GM13976 (cell line): ENCODE data around the gene ATP10B.

Experiments
- DNase-seq: peaks from one replicate; pipeline ENCODE4 v3.0.0; 2012; ENCODE audit warnings: low spot score
- in situ Hi-C: fragments of 300-500 bp; cut with MboI; formaldehyde crosslinking; loops from one replicate; pipeline ENCODE4 v1.12.0; 2022; ENCODE audit warnings: low sequenced_read_pairs, mixed read lengths, inconsistent platforms; ENCODE audit not compliant: unreplicated experiment
- TF ChIP-seq, protein P1 (sequence below): IDR thresholded peaks from 2 replicates; pipeline ENCODE4 v1.5.1; 2012; ENCODE audit warnings: borderline replicate concordance, mild to moderate bottlenecking; ENCODE audit not compliant: insufficient read depth; ENCODE audit errors: extremely low read depth, missing control alignments, control extremely low read depth

Gene ATP10B

GRCh38 chr5:160760008-160760407, 92.0 kb downstream of the ATP10B start:
- in situ Hi-C loops = no loop called here

DNA sequence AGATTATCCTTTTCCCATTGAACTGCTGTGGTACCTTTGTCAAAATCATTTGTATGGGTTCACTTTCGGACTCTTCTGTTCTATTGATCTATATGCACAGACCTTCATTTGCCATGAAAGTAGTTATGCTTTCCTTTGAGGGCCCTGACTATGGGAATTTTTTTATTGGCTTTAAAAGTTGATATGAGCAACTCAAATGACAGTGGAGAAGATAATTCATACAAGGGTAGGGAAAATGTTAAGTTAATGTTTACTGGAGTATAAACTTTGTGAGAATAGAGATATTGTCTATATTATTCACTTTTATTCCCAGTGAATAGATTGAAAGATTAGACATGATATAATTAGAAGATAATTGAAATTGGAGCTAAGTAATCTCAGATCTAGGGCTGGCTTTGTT, 94.8 kb downstream of the ATP10B start:
- TF ChIP-seq, protein P1, sequence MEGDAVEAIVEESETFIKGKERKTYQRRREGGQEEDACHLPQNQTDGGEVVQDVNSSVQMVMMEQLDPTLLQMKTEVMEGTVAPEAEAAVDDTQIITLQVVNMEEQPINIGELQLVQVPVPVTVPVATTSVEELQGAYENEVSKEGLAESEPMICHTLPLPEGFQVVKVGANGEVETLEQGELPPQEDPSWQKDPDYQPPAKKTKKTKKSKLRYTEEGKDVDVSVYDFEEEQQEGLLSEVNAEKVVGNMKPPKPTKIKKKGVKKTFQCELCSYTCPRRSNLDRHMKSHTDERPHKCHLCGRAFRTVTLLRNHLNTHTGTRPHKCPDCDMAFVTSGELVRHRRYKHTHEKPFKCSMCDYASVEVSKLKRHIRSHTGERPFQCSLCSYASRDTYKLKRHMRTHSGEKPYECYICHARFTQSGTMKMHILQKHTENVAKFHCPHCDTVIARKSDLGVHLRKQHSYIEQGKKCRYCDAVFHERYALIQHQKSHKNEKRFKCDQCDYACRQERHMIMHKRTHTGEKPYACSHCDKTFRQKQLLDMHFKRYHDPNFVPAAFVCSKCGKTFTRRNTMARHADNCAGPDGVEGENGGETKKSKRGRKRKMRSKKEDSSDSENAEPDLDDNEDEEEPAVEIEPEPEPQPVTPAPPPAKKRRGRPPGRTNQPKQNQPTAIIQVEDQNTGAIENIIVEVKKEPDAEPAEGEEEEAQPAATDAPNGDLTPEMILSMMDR = no peak
- in situ Hi-C loops = no loop called here
- no peak for DNase-seq

More at GRCh38 chr5:160760008-160760407, 92.0 kb downstream of the ATP10B start:
- DNase-seq = no peak
- TF ChIP-seq, protein P1 = no peak

- TF ChIP-seq, protein P1 = no peak
- DNase-seq = no peak
- in situ Hi-C loops = no loop called here
Measured at GRCh38 chr5:160750938-160751657, 100.9 kb downstream of the ATP10B start.

DNA sequence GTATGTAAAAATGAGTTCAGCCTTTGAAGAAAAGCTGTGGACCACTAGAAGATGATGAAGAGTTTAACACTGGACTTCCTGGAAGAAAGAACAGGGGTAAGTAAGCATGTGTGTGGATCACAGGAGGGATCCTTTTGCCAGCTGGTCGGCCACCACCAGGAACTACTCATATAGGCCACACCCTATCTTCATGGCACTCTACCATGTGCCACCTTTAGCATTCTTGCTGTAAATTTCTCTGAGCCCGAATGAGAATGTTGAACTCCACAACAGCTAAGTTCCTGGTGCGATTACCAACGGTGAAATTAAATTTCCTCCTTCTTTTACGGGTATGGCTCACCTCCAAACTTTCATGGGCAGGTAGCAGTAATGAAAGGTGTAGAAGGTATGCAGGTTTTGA, 102.3 kb downstream of the ATP10B start:
- in situ Hi-C loops = no loop called here
- TF ChIP-seq, protein P1 = no peak
- DNase-seq = no peak

GRCh38 chr5:160749026-160749425, 103.0 kb downstream of the ATP10B start:
- TF ChIP-seq, protein P1 = no peak
- no peak for DNase-seq
- in situ Hi-C loops = no loop called here

- DNase-seq = no peak
- in situ Hi-C loops = no loop called here
- TF ChIP-seq, protein P1 = no peak
Measured at GRCh38 chr5:160747987-160748386, 104.0 kb downstream of the ATP10B start.
